NCI-H226 (cell line): Measurements from ENCODE around the gene ASMTL.
"Not testable (repeated sequence)": the region's sequence is repeated elsewhere in the genome, so short reads cannot be mapped to it uniquely, and the experiment has no call there.

Experiments
- DNase-seq: peaks from one replicate; pipeline ENCODE4 v3.0.0-alpha.2; 2015

ASMTL gene

GRCh38 chrX:1385253-1386223 lies 67.2 kb downstream of the ASMTL start:
- DNase-seq: no peak

- no peak for DNase-seq
These were observed 68.0 kb downstream of the ASMTL start for GRCh38 chrX:1384658-1385252.

- no peak for DNase-seq
These were observed 72.0 kb downstream of the ASMTL start for GRCh38 chrX:1380672-1381233.

- no peak for DNase-seq
These were observed 74.4 kb downstream of the ASMTL start for GRCh38 chrX:1378306-1378759.

- no peak for DNase-seq
These were observed 84.4 kb downstream of the ASMTL start for GRCh38 chrX:1368385-1368698.

- not testable (repeated sequence) for DNase-seq
These were observed 86.3 kb downstream of the ASMTL start for GRCh38 chrX:1366363-1366762.

- DNase-seq: no peak
These were observed 90.8 kb downstream of the ASMTL start for GRCh38 chrX:1361910-1362309.

GRCh38 chrX:1361275-1361674 lies 91.4 kb downstream of the ASMTL start:
- no peak for DNase-seq

- DNase-seq: no peak
These were observed 92.5 kb downstream of the ASMTL start for GRCh38 chrX:1360171-1360570.

GRCh38 chrX:1359477-1359873 lies 93.2 kb downstream of the ASMTL start:
- no peak for DNase-seq

GRCh38 chrX:1358793-1359476 lies 93.8 kb downstream of the ASMTL start:
- DNase-seq: no peak

- no peak for DNase-seq
These were observed 94.7 kb downstream of the ASMTL start for GRCh38 chrX:1357993-1358392.

GRCh38 chrX:1355131-1356046 lies 97.3 kb downstream of the ASMTL start:
- peak; percentile 7 for DNase-seq

GRCh38 chrX:1354036-1355019 lies 98.4 kb downstream of the ASMTL start:
- DNase-seq: no peak
